AG09319 (cell line): Measurements from ENCODE around the gene GREM1.

Experiments used
- DNase-seq: peaks from one replicate; pipeline ENCODE4 v3.0.0-alpha.2; 2010; ENCODE audit warnings: low read depth; ENCODE audit errors: extremely low read depth
- TF ChIP-seq, protein P1 (sequence below): IDR thresholded peaks from 2 replicates; pipeline ENCODE4 v1.5.1; 2011; ENCODE audit warnings: low read depth, mild to moderate bottlenecking, inconsistent platforms, low read length, moderate library complexity

Gene GREM1

DNA sequence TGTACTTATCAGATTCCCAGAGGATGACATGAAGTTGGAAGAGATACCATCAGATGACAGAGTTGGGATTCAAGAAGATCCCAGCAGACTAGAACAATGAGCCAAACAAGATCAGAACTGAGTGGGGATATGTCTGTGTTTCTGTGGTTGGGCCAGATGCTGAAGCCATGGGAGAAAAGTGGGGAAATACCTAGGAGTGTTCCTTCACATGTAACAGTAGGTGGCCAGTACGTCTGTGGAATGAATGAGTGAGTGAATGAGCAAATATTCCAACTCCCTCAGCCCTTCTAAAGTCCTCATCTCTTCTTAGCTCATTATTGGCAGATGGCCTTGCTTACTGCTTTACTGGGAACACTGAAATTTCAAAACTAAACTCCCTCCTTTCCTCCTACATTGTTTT lies 32.2 kb upstream of the GREM1 start:
- TF ChIP-seq, protein P1, sequence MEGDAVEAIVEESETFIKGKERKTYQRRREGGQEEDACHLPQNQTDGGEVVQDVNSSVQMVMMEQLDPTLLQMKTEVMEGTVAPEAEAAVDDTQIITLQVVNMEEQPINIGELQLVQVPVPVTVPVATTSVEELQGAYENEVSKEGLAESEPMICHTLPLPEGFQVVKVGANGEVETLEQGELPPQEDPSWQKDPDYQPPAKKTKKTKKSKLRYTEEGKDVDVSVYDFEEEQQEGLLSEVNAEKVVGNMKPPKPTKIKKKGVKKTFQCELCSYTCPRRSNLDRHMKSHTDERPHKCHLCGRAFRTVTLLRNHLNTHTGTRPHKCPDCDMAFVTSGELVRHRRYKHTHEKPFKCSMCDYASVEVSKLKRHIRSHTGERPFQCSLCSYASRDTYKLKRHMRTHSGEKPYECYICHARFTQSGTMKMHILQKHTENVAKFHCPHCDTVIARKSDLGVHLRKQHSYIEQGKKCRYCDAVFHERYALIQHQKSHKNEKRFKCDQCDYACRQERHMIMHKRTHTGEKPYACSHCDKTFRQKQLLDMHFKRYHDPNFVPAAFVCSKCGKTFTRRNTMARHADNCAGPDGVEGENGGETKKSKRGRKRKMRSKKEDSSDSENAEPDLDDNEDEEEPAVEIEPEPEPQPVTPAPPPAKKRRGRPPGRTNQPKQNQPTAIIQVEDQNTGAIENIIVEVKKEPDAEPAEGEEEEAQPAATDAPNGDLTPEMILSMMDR: no peak

DNA sequence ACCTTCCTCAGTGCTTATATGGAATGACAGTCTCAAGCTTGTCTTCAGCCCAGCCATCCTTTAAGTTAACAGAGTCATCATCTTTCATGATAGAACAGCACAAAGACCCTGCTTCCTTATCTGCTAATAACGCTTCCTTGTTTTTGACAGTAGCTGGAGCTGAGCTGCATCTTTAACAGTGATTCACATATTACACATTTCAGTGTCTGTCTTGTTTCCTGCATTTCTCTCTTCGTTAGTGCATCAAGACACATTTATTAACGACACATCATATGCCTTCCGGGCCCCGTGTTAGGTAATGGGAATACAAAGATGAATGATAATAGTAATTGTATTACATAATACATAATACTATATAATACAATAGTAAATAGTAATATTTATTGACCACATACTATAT lies 30.2 kb upstream of the GREM1 start:
- TF ChIP-seq, protein P1: no peak
- no peak for DNase-seq

More for the DNA sequence above, 32.2 kb upstream of the GREM1 start:
- no peak for DNase-seq

DNA sequence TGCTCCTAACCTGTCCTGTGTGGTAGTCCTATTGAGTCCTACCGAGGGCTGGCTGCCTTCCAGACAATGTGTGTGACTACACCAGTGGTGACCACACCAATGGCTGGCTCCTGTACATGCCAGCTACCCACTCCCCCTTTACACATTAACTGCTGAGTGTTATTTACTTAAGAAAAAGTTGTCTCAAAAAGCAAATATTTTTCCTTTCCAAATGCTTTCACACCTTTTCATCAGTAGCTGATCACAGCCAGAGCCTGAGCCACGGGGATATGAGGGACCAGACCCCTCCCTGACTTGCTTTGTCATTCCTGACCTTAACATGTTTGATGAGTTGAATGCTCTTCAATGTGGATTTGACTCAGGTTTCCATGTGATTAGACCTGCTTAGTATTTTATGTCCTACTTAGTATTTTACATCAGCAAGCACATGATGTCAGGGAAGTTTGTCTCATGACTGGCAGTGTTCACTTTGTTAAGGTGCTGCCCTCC lies 29.6 kb upstream of the GREM1 start:
- no peak for DNase-seq
- TF ChIP-seq, protein P1: no peak

DNA sequence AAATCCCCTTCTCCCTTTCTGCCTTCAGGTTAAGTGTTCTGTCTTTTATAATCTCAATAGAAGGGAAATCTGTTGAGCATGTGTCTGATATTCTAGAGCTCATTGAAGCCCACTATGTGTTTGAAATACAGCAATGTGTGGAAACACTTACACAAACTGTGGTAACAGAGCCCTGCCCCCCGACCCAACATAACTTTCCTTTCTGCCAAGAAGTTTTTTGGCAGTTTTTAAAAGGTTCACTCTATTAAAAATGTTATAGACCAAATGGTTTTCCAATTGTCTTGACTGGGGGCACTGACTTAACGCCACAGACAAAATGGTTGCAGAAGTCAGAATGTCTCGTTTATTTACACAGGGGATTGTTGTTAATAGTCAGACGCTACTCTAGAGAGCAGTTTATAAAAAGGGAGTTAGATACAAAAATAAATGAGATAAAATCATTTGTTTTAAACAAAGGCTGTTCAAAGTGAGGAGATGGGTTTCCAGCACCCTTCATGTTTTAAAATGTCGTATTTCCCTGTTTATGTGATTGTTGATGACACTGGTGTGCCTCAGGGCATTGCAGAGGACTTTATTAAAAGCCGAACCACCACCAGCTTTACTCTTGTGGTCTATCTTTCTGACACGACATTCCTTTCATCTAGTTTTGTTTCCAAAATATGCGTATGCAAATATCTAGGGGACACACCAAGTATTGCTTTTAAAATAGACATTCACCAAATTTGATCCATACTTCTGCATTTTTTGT lies 26.7 kb upstream of the GREM1 start:
- no peak for DNase-seq
- TF ChIP-seq, protein P1: no peak

DNA sequence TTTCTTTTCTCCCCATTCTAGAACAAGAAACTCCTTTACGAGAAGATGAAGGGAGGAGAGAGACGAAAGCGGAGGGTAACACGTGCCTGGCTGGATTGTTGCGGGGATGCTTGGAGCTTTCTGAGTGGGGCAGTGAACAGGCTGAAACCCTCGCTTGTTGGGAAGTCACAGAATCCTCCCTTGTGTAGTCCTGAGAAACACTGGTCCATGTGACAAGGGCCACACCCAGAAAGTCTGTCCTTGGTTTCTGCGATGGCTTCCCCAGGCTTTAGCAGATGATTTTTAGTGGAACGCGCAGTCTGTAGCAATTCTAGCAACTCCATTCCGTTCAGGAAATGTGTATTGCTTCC lies 26.1 kb upstream of the GREM1 start:
- DNase-seq: no peak
- TF ChIP-seq, protein P1: no peak

DNA sequence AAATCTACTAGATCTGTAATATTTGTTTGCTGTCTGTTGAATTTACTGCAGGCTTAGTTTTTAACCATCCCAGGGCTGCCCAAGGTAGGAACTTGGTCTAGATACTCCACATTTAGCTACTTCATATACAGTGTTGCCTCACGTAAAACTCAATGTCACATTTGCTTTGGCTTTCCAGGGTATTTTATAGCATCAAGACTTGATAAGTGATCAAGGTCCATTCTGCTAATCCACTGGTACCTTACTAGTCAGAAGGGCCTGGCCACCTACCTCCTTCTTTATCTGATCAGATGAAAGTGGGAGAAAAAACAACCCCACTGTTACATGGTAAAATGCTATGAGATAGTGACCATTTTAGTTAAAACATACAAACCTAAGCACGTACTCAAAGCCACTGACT lies 25.5 kb upstream of the GREM1 start:
- DNase-seq: no peak
- TF ChIP-seq, protein P1: no peak

DNA sequence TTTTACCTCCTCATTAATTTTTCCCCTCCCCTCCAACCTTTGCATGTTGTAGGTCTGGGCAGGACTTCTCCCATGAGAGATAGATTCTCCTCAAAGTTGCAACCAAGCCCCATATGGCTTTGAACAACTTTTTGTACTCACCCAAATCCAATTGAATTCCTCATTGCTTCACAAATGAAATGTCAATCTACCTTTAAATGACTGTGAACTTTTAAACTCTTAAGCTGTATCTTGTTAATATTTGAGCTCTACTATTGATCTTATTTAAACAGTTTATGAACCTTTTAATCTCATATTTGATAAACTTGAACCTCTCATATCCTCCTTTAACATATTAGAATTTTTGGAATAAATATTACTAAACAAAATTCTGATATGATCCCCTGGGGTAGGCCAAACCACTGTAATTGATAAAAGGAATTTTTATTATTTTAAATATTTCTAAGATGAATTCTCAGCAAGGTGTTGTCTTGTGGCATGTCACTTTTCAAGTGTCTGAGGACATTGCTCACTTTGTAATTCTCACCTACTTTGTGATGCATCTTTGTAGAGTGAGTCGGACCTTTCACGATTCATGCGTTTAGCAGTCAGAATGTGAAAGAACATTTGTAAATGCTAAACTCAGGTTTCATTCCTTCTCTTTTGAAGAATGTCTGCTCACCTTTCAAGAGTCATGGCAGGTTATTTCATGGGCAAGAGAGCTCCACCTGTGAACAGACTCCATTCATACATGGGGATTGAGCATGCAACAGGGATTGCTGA lies 23.4 kb upstream of the GREM1 start:
- TF ChIP-seq, protein P1: no peak
- DNase-seq: no peak
